ENCODE results near the gene NHEJ1. TPM values are rescaled to one million over a fixed set of nuclear protein-coding genes. Genes with fewer than 3 reads are reported as not detected.

The NHEJ1 gene
- total and polyA plus RNA-seq, 7 experiments from 2014 or later = 11.4 to 32.7 (median 18.5) TPM

GRCh38 chr2:219158025-219158424 lies 2.6 kb downstream of the NHEJ1 start:
- Mint-ChIP-seq H3K36me3 (peaks cover 4 to 26% (median 23%) of the 10 kb centered on the region in 5 donors), H3K9me3 (no peaks in the 10 kb centered on the region), H3K4me1 (peaks cover 11 to 38% (median 24%) of the 10 kb centered on the region in 7 donors), H3K27me3 (no peaks in the 10 kb centered on the region), H3K4me3 (no peak overlapping the region), H3K27ac (no peak overlapping the region)
- ATAC-seq (no peak), DNase-seq (no peak)
- H3K4me1 ChIP-seq (ENCODE audit: control insufficient read depth in 2 of 2, insufficient read depth in 2 of 2, low read length in 2 of 2) = peaks cover 11 to 12% of the 10 kb centered on the region in 2 donors
- H3K27me3 ChIP-seq (ENCODE audit: control insufficient read depth in 2 of 2, insufficient read depth in 2 of 2, low read length in 2 of 2) = no peaks in the 10 kb centered on the region
- POLR2A ChIA-PET = interaction anchor here (0.6 to 2.5 kb wide), 9 partner anchors 17 to 137 kb away, joined by 3 to 19 read pairs (median 5); partner anchors contain the start of genes GLB1L, STK16, TUBA4A and ZFAND2B
- H3K4me3 ChIP-seq (ENCODE audit: low read length) = no peak overlapping the region
- H3K9me3 ChIP-seq (ENCODE audit: control insufficient read depth in 2 of 3, low read length in 3 of 3) = no peaks in the 10 kb centered on the region
- H3K36me3 ChIP-seq (ENCODE audit: control insufficient read depth in 2 of 3, insufficient read depth in 3 of 3, low read length in 3 of 3) = peaks cover 0 to 29% (median 9%) of the 10 kb centered on the region in 3 experiments
- CTCF ChIA-PET = interaction anchor here (0.6 to 4.8 kb wide), 11 partner anchors 12 to 141 kb away, joined by 3 to 54 read pairs (median 10); partner anchors contain the start of genes DNAJB2, SLC23A3 and ZFAND2B
- H3K27ac ChIP-seq (ENCODE audit: low read depth, low read length) = no peak overlapping the region
- intact Hi-C loops (cut with micrococcal nuclease) = no loop called here

DNA sequence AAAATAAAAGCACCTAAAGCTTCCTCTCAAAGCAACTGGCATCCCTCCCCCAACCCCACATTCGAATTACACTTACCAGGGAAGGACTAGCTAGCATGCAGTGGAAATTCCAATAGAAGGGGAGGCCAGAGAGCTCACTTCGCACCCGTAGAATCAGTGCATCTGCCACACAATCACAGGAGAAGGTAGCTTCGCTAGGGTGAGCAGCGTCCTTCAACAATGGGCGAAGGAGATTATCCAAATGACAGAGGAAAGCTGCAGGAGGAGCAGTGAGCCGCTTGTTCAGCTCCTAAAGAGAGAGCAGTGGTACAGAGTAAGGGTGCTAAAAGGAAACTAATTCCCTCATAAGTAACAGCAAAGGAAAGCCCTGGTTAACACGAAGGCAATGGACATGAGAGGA lies 3.2 kb downstream of the NHEJ1 start:
- Histone ChIP-seq H3K9me3 (ENCODE audit: control insufficient read depth in 2 of 3, low read length in 3 of 3) (no peaks in the 10 kb centered on the region), H3K4me1 (ENCODE audit: control insufficient read depth in 2 of 2, insufficient read depth in 2 of 2, low read length in 2 of 2) (peaks cover 11 to 12% of the 10 kb centered on the region in 2 donors), H3K36me3 (ENCODE audit: control insufficient read depth in 2 of 3, insufficient read depth in 3 of 3, low read length in 3 of 3) (peaks cover 0 to 29% (median 9%) of the 10 kb centered on the region in 3 experiments), H3K27me3 (ENCODE audit: control insufficient read depth in 2 of 2, insufficient read depth in 2 of 2, low read length in 2 of 2) (no peaks in the 10 kb centered on the region), H3K4me3 (ENCODE audit: low read length) (no peak overlapping the region), H3K27ac (ENCODE audit: low read depth, low read length) (no peak overlapping the region)
- ATAC-seq (no peak), DNase-seq (no peak)
- peaks cover 4 to 26% (median 22%) of the 10 kb centered on the region in 5 donors for H3K36me3 Mint-ChIP-seq
- H3K9me3 Mint-ChIP-seq = no peaks in the 10 kb centered on the region
- no peak overlapping the region for H3K4me3 Mint-ChIP-seq
- no peak overlapping the region for H3K27ac Mint-ChIP-seq
- CTCF ChIA-PET = interaction anchor here (0.7 to 4.8 kb wide), 10 partner anchors 9 to 137 kb away, joined by 3 to 54 read pairs (median 6); partner anchors contain the start of gene SLC23A3
- POLR2A ChIA-PET = interaction anchor here (0.6 to 2.0 kb wide), 6 partner anchors 19 to 386 kb away, joined by 3 to 6 read pairs (median 4); partner anchors contain the start of genes CHPF, TUBA4A and ZFAND2B
- H3K4me1 Mint-ChIP-seq = peaks cover 11 to 34% (median 24%) of the 10 kb centered on the region in 7 donors
- intact Hi-C loops (cut with micrococcal nuclease) = no loop called here
- H3K27me3 Mint-ChIP-seq = no peaks in the 10 kb centered on the region

GRCh38 chr2:219155054-219155644 lies 5.5 kb downstream of the NHEJ1 start:
- peaks cover 4 to 31% (median 24%) of the 10 kb centered on the region in 5 donors for H3K36me3 Mint-ChIP-seq
- H3K4me1 ChIP-seq (ENCODE audit: control insufficient read depth in 2 of 2, insufficient read depth in 2 of 2, low read length in 2 of 2) = peaks cover 5 to 6% of the 10 kb centered on the region in 2 donors
- intact Hi-C loops (cut with micrococcal nuclease) = loop anchor here (1.0 kb wide), 4 partner anchors 97 to 302 kb away; no protein-coding TSS in a partner anchor
- DNase-seq (peak in 7 of 9 donors; percentile 35 to 58 (median 54)), ATAC-seq (peak; percentile 53)
- H3K4me3 Mint-ChIP-seq = no peak overlapping the region
- POLR2A ChIA-PET = interaction anchor here (0.6 kb wide), 1 partner anchor 21 kb away, joined by 3 read pairs; no protein-coding TSS in a partner anchor
- H3K36me3 ChIP-seq (ENCODE audit: control insufficient read depth in 2 of 3, insufficient read depth in 3 of 3, low read length in 3 of 3) = peaks cover 0 to 37% (median 14%) of the 10 kb centered on the region in 3 experiments
- peaks cover 7 to 21% (median 13%) of the 10 kb centered on the region in 7 donors for H3K4me1 Mint-ChIP-seq
- no peaks in the 10 kb centered on the region for H3K9me3 Mint-ChIP-seq
- H3K27ac ChIP-seq (ENCODE audit: low read depth, low read length) = no peak overlapping the region
- H3K27me3 Mint-ChIP-seq = no peaks in the 10 kb centered on the region
- no peaks in the 10 kb centered on the region for H3K9me3 ChIP-seq (ENCODE audit: control insufficient read depth in 2 of 3, low read length in 3 of 3)
- CTCF ChIA-PET = interaction anchor here (0.6 to 5.1 kb wide), 14 partner anchors 11 to 175 kb away, joined by 3 to 43 read pairs (median 4); partner anchors contain the start of gene ZFAND2B
- H3K27me3 ChIP-seq (ENCODE audit: control insufficient read depth in 2 of 2, insufficient read depth in 2 of 2, low read length in 2 of 2) = no peaks in the 10 kb centered on the region
- no peak overlapping the region for H3K4me3 ChIP-seq (ENCODE audit: low read length)
- H3K27ac Mint-ChIP-seq = no peak overlapping the region

- Mint-ChIP-seq H3K4me1 (peaks cover 0 to 3% (median 0%) of the 10 kb centered on the region in 7 donors), H3K36me3 (peaks cover 9 to 47% (median 26%) of the 10 kb centered on the region in 5 donors), H3K27me3 (no peaks in the 10 kb centered on the region), H3K27ac (no peak overlapping the region), H3K4me3 (no peak overlapping the region), H3K9me3 (no peaks in the 10 kb centered on the region)
- Histone ChIP-seq H3K4me3 (ENCODE audit: low read length) (no peak overlapping the region), H3K27ac (ENCODE audit: low read depth, low read length) (no peak overlapping the region), H3K27me3 (ENCODE audit: control insufficient read depth in 2 of 2, insufficient read depth in 2 of 2, low read length in 2 of 2) (no peaks in the 10 kb centered on the region), H3K9me3 (ENCODE audit: control insufficient read depth in 2 of 3, low read length in 3 of 3) (no peaks in the 10 kb centered on the region), H3K4me1 (ENCODE audit: control insufficient read depth in 2 of 2, insufficient read depth in 2 of 2, low read length in 2 of 2) (no peaks in the 10 kb centered on the region), H3K36me3 (ENCODE audit: control insufficient read depth in 2 of 3, insufficient read depth in 3 of 3, low read length in 3 of 3) (peaks cover 0 to 50% (median 19%) of the 10 kb centered on the region in 3 experiments)
- ChIA-PET CTCF (no interaction called here), POLR2A (no interaction called here)
- DNase-seq (no peak), ATAC-seq (no peak)
- intact Hi-C loops (cut with micrococcal nuclease) = no loop called here
Observed at GRCh38 chr2:219149667-219150066, 10.9 kb downstream of the NHEJ1 start.

DNA sequence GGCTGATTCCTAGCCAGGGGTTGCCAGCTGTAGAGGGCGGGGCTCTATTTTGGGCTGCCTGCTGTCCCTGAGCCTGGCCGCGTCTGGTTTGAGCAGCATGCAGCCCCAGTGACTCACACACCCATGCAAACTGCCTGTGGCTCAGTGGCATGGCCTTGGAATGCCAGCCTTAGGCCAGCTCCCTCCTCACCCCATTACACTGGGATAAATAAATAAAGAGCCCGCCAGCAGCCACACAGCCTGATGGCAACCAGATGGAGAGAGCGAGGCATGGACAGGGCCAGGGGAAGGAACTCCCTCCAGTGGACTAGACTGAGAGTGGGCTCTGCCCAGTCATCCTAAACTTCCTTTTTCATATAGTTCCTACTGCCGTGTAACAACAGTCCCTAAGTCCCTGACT lies 18.3 kb downstream of the NHEJ1 start:
- H3K36me3 ChIP-seq (ENCODE audit: control insufficient read depth in 2 of 3, insufficient read depth in 3 of 3, low read length in 3 of 3) = peaks cover 8 to 64% (median 10%) of the 10 kb centered on the region in 3 experiments
- ChIA-PET POLR2A (no interaction called here), CTCF (no interaction called here)
- H3K27ac ChIP-seq (ENCODE audit: low read depth, low read length) = no peak overlapping the region
- H3K36me3 Mint-ChIP-seq = peaks cover 29 to 76% (median 67%) of the 10 kb centered on the region in 5 donors
- no peaks in the 10 kb centered on the region for H3K27me3 ChIP-seq (ENCODE audit: control insufficient read depth in 2 of 2, insufficient read depth in 2 of 2, low read length in 2 of 2)
- peaks cover 0 to 10% (median 0%) of the 10 kb centered on the region in 7 donors for H3K4me1 Mint-ChIP-seq
- intact Hi-C loops (cut with micrococcal nuclease) = no loop called here
- ATAC-seq (no peak), DNase-seq (no peak)
- H3K4me1 ChIP-seq (ENCODE audit: control insufficient read depth in 2 of 2, insufficient read depth in 2 of 2, low read length in 2 of 2) = no peaks in the 10 kb centered on the region
- no peak overlapping the region for H3K4me3 ChIP-seq (ENCODE audit: low read length)
- H3K27me3 Mint-ChIP-seq = no peaks in the 10 kb centered on the region
- H3K9me3 ChIP-seq (ENCODE audit: control insufficient read depth in 2 of 3, low read length in 3 of 3) = no peaks in the 10 kb centered on the region
- H3K27ac Mint-ChIP-seq = no peak overlapping the region
- H3K9me3 Mint-ChIP-seq = peaks cover 0 to 5% (median 0%) of the 10 kb centered on the region in 11 donors
- H3K4me3 Mint-ChIP-seq = no peak overlapping the region

GRCh38 chr2:219140722-219141121 lies 19.9 kb downstream of the NHEJ1 start:
- DNase-seq (no peak), ATAC-seq (no peak)
- Mint-ChIP-seq H3K27me3 (no peaks in the 10 kb centered on the region), H3K36me3 (peaks cover 21 to 61% (median 56%) of the 10 kb centered on the region in 5 donors), H3K4me1 (peaks cover 0 to 10% (median 0%) of the 10 kb centered on the region in 7 donors), H3K4me3 (no peak overlapping the region), H3K9me3 (peaks cover 0 to 5% (median 0%) of the 10 kb centered on the region in 11 donors), H3K27ac (no peak overlapping the region)
- no peak overlapping the region for H3K27ac ChIP-seq (ENCODE audit: low read depth, low read length)
- intact Hi-C loops (cut with micrococcal nuclease) = no loop called here
- no peaks in the 10 kb centered on the region for H3K27me3 ChIP-seq (ENCODE audit: control insufficient read depth in 2 of 2, insufficient read depth in 2 of 2, low read length in 2 of 2)
- peaks cover 3 to 49% (median 8%) of the 10 kb centered on the region in 3 experiments for H3K36me3 ChIP-seq (ENCODE audit: control insufficient read depth in 2 of 3, insufficient read depth in 3 of 3, low read length in 3 of 3)
- ChIA-PET POLR2A (no interaction called here), CTCF (no interaction called here)
- no peaks in the 10 kb centered on the region for H3K9me3 ChIP-seq (ENCODE audit: control insufficient read depth in 2 of 3, low read length in 3 of 3)
- H3K4me1 ChIP-seq (ENCODE audit: control insufficient read depth in 2 of 2, insufficient read depth in 2 of 2, low read length in 2 of 2) = no peaks in the 10 kb centered on the region
- H3K4me3 ChIP-seq (ENCODE audit: low read length) = no peak overlapping the region

All from naive thymus-derived CD4-positive, alpha-beta T cell (primary cell).